Right lobe of liver (tissue), 4 donors: ENCODE results near the gene CD276.

ENCODE experiments used
- CTCF ChIP-seq, 4 donors: fragments of 200-600 bp in 3 of 4; fragments of 450-650 bp in 1 of 4; IDR thresholded peaks; one replicate each; pipeline versions ENCODE4 v1.5.1 to v1.8.0; 2016 to 2022; ENCODE audit warnings: antibody characterized with exemption in 4 of 4, mild to moderate bottlenecking in 2 of 4
- POLR2A ChIP-seq: fragments of 450-650 bp; IDR thresholded peaks from one replicate; pipeline ENCODE4 v1.6.1; 2017; ENCODE audit warnings: antibody characterized with exemption, mild to moderate bottlenecking
- donor health status: DM: no; HTN: no; CAD: no.
- donor health status: DM: no; HTN: no; CAD: no.
- donor health status: DM: no; HTN: yes; CAD: no.

- TF ChIP-seq POLR2A, result no peak
- no peak for TF ChIP-seq CTCF (IDR thresholded peaks at IDR 0.05)
These were observed 29.5 kb upstream of the CD276 start for GRCh38 chr15:73654659-73655058.
